Rectal smooth muscle tissue (tissue), 1 donor: Measurements from ENCODE around the gene SLC2A9.
"Not testable (repeated sequence)": the region's sequence is repeated elsewhere in the genome, so short reads cannot be mapped to it uniquely, and the experiment has no call there.

Experiments
- H3K27ac ChIP-seq: one replicate; pipeline ENCODE4 v1.7.0; 2013; ENCODE audit warnings: low read depth, low read length, inconsistent platforms
- H3K27me3 ChIP-seq: one replicate; pipeline ENCODE4 v1.7.0; 2013; ENCODE audit warnings: low read length; ENCODE audit not compliant: control insufficient read depth, insufficient read depth
- H3K36me3 ChIP-seq: one replicate; pipeline ENCODE4 v1.7.0; 2013; ENCODE audit warnings: low read length; ENCODE audit not compliant: control insufficient read depth, insufficient read depth
- H3K4me1 ChIP-seq: one replicate; pipeline ENCODE4 v1.7.0; 2013; ENCODE audit warnings: low read length; ENCODE audit not compliant: control insufficient read depth, insufficient read depth
- H3K4me3 ChIP-seq: one replicate; pipeline ENCODE4 v1.7.0; 2013; ENCODE audit warnings: low read length
- H3K9ac ChIP-seq: one replicate; pipeline ENCODE4 v1.7.0; 2013; ENCODE audit warnings: low read length

SLC2A9 gene

GRCh38 chr4:9996319-9997110 lies 24.8 kb downstream of the SLC2A9 start:
- no peak overlapping the region for H3K9ac ChIP-seq
- no peak overlapping the region for H3K4me3 ChIP-seq
- H3K27me3 ChIP-seq = no peaks in the 10 kb centered on the region
- no peaks in the 10 kb centered on the region for H3K36me3 ChIP-seq
- no peak overlapping the region for H3K27ac ChIP-seq
- H3K4me1 ChIP-seq = no peaks in the 10 kb centered on the region

GRCh38 chr4:9994246-9994847 lies 26.9 kb downstream of the SLC2A9 start:
- Histone ChIP-seq H3K27me3 (no peaks in the 10 kb centered on the region), H3K27ac (no peak overlapping the region), H3K4me1 (no peaks in the 10 kb centered on the region), H3K9ac (no peak overlapping the region), H3K4me3 (no peak overlapping the region), H3K36me3 (no peaks in the 10 kb centered on the region)

GRCh38 chr4:9989918-9990635 lies 31.2 kb downstream of the SLC2A9 start:
- peaks cover 3% of the 10 kb centered on the region for H3K36me3 ChIP-seq
- H3K4me1 ChIP-seq = no peaks in the 10 kb centered on the region
- H3K9ac ChIP-seq = no peak overlapping the region
- H3K4me3 ChIP-seq = no peak overlapping the region
- no peak overlapping the region for H3K27ac ChIP-seq
- no peaks in the 10 kb centered on the region for H3K27me3 ChIP-seq

GRCh38 chr4:9988933-9989332 lies 32.4 kb downstream of the SLC2A9 start:
- H3K27ac ChIP-seq = no peak overlapping the region
- H3K9ac ChIP-seq = no peak overlapping the region
- no peak overlapping the region for H3K4me3 ChIP-seq
- no peaks in the 10 kb centered on the region for H3K27me3 ChIP-seq
- no peaks in the 10 kb centered on the region for H3K4me1 ChIP-seq
- H3K36me3 ChIP-seq = peaks cover 3% of the 10 kb centered on the region

GRCh38 chr4:9988363-9988749 lies 32.9 kb downstream of the SLC2A9 start:
- Histone ChIP-seq H3K4me3 (no peak overlapping the region), H3K27ac (no peak overlapping the region), H3K27me3 (no peaks in the 10 kb centered on the region), H3K4me1 (no peaks in the 10 kb centered on the region), H3K9ac (no peak overlapping the region), H3K36me3 (peaks cover 3% of the 10 kb centered on the region)

- H3K27ac ChIP-seq = no peak overlapping the region
- H3K27me3 ChIP-seq = no peaks in the 10 kb centered on the region
- no peak overlapping the region for H3K9ac ChIP-seq
- H3K4me3 ChIP-seq = no peak overlapping the region
- H3K4me1 ChIP-seq = no peaks in the 10 kb centered on the region
- H3K36me3 ChIP-seq = peaks cover 3% of the 10 kb centered on the region
Measured at GRCh38 chr4:9987749-9988362, 33.4 kb downstream of the SLC2A9 start.

GRCh38 chr4:9984621-9985020 lies 36.7 kb downstream of the SLC2A9 start:
- Histone ChIP-seq H3K4me3 (no peak overlapping the region), H3K9ac (no peak overlapping the region), H3K36me3 (peaks cover 3% of the 10 kb centered on the region), H3K4me1 (no peaks in the 10 kb centered on the region), H3K27ac (no peak overlapping the region), H3K27me3 (no peaks in the 10 kb centered on the region)

GRCh38 chr4:9983211-9983610 lies 38.1 kb downstream of the SLC2A9 start:
- no peak overlapping the region for H3K4me3 ChIP-seq

GRCh38 chr4:9981899-9982298 lies 39.4 kb downstream of the SLC2A9 start:
- H3K9ac ChIP-seq, H3K27ac ChIP-seq, H3K27me3 ChIP-seq, H3K36me3 ChIP-seq, H3K4me3 ChIP-seq, H3K4me1 ChIP-seq: not testable (repeated sequence)

More at GRCh38 chr4:9983211-9983610, 38.1 kb downstream of the SLC2A9 start:
- H3K36me3 ChIP-seq = peaks cover 3% of the 10 kb centered on the region
- no peaks in the 10 kb centered on the region for H3K27me3 ChIP-seq
- H3K27ac ChIP-seq = no peak overlapping the region
- H3K9ac ChIP-seq = no peak overlapping the region
- no peaks in the 10 kb centered on the region for H3K4me1 ChIP-seq

- Histone ChIP-seq H3K4me1 (no peaks in the 10 kb centered on the region), H3K4me3 (no peak overlapping the region), H3K9ac (no peak overlapping the region), H3K27me3 (no peaks in the 10 kb centered on the region), H3K36me3 (peaks cover 3% of the 10 kb centered on the region), H3K27ac (no peak overlapping the region)
Measured at GRCh38 chr4:9980898-9981297, 40.4 kb downstream of the SLC2A9 start.

- H3K27ac ChIP-seq = no peak overlapping the region
- H3K36me3 ChIP-seq = no peaks in the 10 kb centered on the region
- no peak overlapping the region for H3K9ac ChIP-seq
- no peaks in the 10 kb centered on the region for H3K27me3 ChIP-seq
- no peaks in the 10 kb centered on the region for H3K4me1 ChIP-seq
- H3K4me3 ChIP-seq = no peak overlapping the region
Measured at GRCh38 chr4:9979101-9979701, 42.1 kb downstream of the SLC2A9 start.

- H3K36me3 ChIP-seq = no peaks in the 10 kb centered on the region
- H3K27me3 ChIP-seq = no peaks in the 10 kb centered on the region
- H3K9ac ChIP-seq = no peak overlapping the region
- H3K4me1 ChIP-seq = no peaks in the 10 kb centered on the region
- H3K27ac ChIP-seq = no peak overlapping the region
- no peak overlapping the region for H3K4me3 ChIP-seq
Measured at GRCh38 chr4:9977518-9978031, 43.7 kb downstream of the SLC2A9 start.
